ENCODE measurements around the gene ADARB2. TPM values are rescaled to one million over a fixed set of nuclear protein-coding genes. Genes with fewer than 3 reads are reported as not detected.

Gene ADARB2
- total and polyA plus RNA-seq, 2 experiments from 2014 or later: not detected

- no peak for TF ChIP-seq EZH2 (IDR thresholded peaks at IDR 0.05; ENCODE audit: insufficient read depth, poor library complexity, severe bottlenecking)
- no peak for TF ChIP-seq EZH2phosphoT487 (IDR thresholded peaks at IDR 0.05; ENCODE audit: insufficient read depth, low read depth)
- Histone ChIP-seq H4K20me1 (ENCODE audit: insufficient read depth) (no peaks in the 10 kb centered on the region), H3K27me3 (replicated peaks; ENCODE audit: insufficient read depth) (no peaks in the 10 kb centered on the region; the same call in 1 of the 2 replicates), H3K4me2 (ENCODE audit: unreplicated experiment) (no peak overlapping the region), H3K4me3 (no peak overlapping the region), H3K36me3 (ENCODE audit: low read depth) (no peaks in the 10 kb centered on the region), H3K79me2 (ENCODE audit: insufficient read depth) (no peaks in the 10 kb centered on the region), H3K4me1 (ENCODE audit: insufficient read depth) (no peaks in the 10 kb centered on the region), H2AFZ (no peak overlapping the region), H3F3A (ENCODE audit: insufficient read depth) (no peaks in the 10 kb centered on the region), H3K9me3 (ENCODE audit: low read depth) (no peaks in the 10 kb centered on the region), H3K27ac (no peak overlapping the region), H3K9ac (no peak overlapping the region), H3K9me2 (ENCODE audit: insufficient read depth) (no peaks in the 10 kb centered on the region)
- in situ Hi-C loops (cut with MboI): no loop called here
- WGBS, 2 experiments (ENCODE audit: low coverage in 1 of 2, low lambda C conversion rate in 2 of 2, missing lambda C conversion rate in 2 of 2): 23 to 25% methylated on average over 15 of the region's 15 CpGs
- DNase-seq: no peak
Observed at GRCh38 chr10:1172256-1172984, 564.9 kb downstream of the ADARB2 start.

DNA sequence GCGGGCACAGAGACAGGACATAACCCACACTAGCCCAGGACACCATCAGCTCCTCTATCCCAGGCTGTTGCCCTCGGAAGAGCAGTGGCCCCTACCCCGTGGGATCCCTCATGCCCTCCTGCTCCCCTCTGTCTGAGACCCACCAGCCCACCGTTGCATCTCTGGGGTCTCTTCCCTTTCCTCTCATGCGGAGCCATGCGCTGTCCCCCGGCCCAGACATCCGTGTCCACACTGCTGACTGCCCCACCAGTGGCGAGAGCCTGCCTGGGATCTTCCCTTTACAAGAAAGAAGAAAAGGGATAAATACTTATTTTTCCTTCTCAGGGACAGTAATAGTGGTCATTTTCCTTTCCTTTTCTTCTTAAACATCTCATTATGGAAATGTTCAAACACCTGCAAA is 565.7 kb downstream of the ADARB2 start:
- 38 to 42% methylated on average over 8 to 9 of the region's 9 CpGs for WGBS, 2 experiments (ENCODE audit: low coverage in 1 of 2, low lambda C conversion rate in 2 of 2, missing lambda C conversion rate in 2 of 2)
- no peaks in the 10 kb centered on the region for H3K9me2 ChIP-seq (ENCODE audit: insufficient read depth)
- no peaks in the 10 kb centered on the region for H3K36me3 ChIP-seq (ENCODE audit: low read depth)
- no peak for TF ChIP-seq EZH2 (IDR thresholded peaks at IDR 0.05; ENCODE audit: insufficient read depth, poor library complexity, severe bottlenecking)
- TF ChIP-seq EZH2phosphoT487 (IDR thresholded peaks at IDR 0.05; ENCODE audit: insufficient read depth, low read depth): no peak
- no peaks in the 10 kb centered on the region for H3K4me1 ChIP-seq (ENCODE audit: insufficient read depth)
- in situ Hi-C loops (cut with MboI): no loop called here
- H3K27me3 ChIP-seq (replicated peaks; ENCODE audit: insufficient read depth): no peaks in the 10 kb centered on the region; the same call in 1 of the 2 replicates
- H4K20me1 ChIP-seq (ENCODE audit: insufficient read depth): no peaks in the 10 kb centered on the region
- H2AFZ ChIP-seq: no peak overlapping the region
- no peak overlapping the region for H3K9ac ChIP-seq
- H3K79me2 ChIP-seq (ENCODE audit: insufficient read depth): no peaks in the 10 kb centered on the region
- H3K4me3 ChIP-seq: no peak overlapping the region
- no peak overlapping the region for H3K4me2 ChIP-seq (ENCODE audit: unreplicated experiment)
- H3F3A ChIP-seq (ENCODE audit: insufficient read depth): no peaks in the 10 kb centered on the region
- no peak overlapping the region for H3K27ac ChIP-seq
- no peak for DNase-seq
- no peaks in the 10 kb centered on the region for H3K9me3 ChIP-seq (ENCODE audit: low read depth)

DNA sequence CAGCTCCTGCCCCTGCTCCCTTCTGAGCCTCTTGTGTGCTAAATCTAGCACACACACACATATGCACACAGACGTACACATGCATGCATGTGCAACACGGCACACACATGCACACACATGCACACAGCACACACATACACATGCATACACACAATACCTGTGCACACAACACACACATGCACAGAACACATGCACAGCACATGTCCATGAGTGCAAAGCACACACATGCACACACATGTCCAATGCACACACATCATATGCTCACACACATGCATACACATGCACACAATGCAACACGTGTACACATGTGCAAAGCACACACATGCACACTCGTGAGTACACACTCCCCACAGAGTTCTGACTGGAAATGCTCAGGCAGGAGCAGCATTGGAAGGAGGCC is 566.1 kb downstream of the ADARB2 start:
- H4K20me1 ChIP-seq (ENCODE audit: insufficient read depth): no peaks in the 10 kb centered on the region
- H3K9me2 ChIP-seq (ENCODE audit: insufficient read depth): no peaks in the 10 kb centered on the region
- H3K36me3 ChIP-seq (ENCODE audit: low read depth): no peaks in the 10 kb centered on the region
- H2AFZ ChIP-seq: no peak overlapping the region
- no peak overlapping the region for H3K9ac ChIP-seq
- in situ Hi-C loops (cut with MboI): no loop called here
- no peaks in the 10 kb centered on the region for H3K79me2 ChIP-seq (ENCODE audit: insufficient read depth)
- H3K4me2 ChIP-seq (ENCODE audit: unreplicated experiment): no peak overlapping the region
- H3K4me1 ChIP-seq (ENCODE audit: insufficient read depth): no peaks in the 10 kb centered on the region
- no peak overlapping the region for H3K27ac ChIP-seq
- DNase-seq: no peak
- H3F3A ChIP-seq (ENCODE audit: insufficient read depth): no peaks in the 10 kb centered on the region
- H3K27me3 ChIP-seq (replicated peaks; ENCODE audit: insufficient read depth): no peaks in the 10 kb centered on the region; the same call in 1 of the 2 replicates
- WGBS, 2 experiments (ENCODE audit: low coverage in 1 of 2, low lambda C conversion rate in 2 of 2, missing lambda C conversion rate in 2 of 2): 25 to 41% methylated on average over 4 of the region's 4 CpGs
- H3K9me3 ChIP-seq (ENCODE audit: low read depth): no peaks in the 10 kb centered on the region
- no peak overlapping the region for H3K4me3 ChIP-seq
- TF ChIP-seq EZH2phosphoT487 (IDR thresholded peaks at IDR 0.05; ENCODE audit: insufficient read depth, low read depth) (no peak), EZH2 (IDR thresholded peaks at IDR 0.05; ENCODE audit: insufficient read depth, poor library complexity, severe bottlenecking) (no peak)

- no peak for DNase-seq
- WGBS, 2 experiments (ENCODE audit: low coverage in 1 of 2, low lambda C conversion rate in 2 of 2, missing lambda C conversion rate in 2 of 2): 56 to 60% methylated on average over 10 to 13 of the region's 13 CpGs
- H3K4me2 ChIP-seq (ENCODE audit: unreplicated experiment): no peak overlapping the region
- TF ChIP-seq EZH2 (IDR thresholded peaks at IDR 0.05; ENCODE audit: insufficient read depth, poor library complexity, severe bottlenecking) (no peak), EZH2phosphoT487 (IDR thresholded peaks at IDR 0.05; ENCODE audit: insufficient read depth, low read depth) (no peak)
- H3K4me1 ChIP-seq (ENCODE audit: insufficient read depth): no peaks in the 10 kb centered on the region
- no peaks in the 10 kb centered on the region for H4K20me1 ChIP-seq (ENCODE audit: insufficient read depth)
- H3K9ac ChIP-seq: no peak overlapping the region
- H3K4me3 ChIP-seq: no peak overlapping the region
- H3K9me3 ChIP-seq (ENCODE audit: low read depth): no peaks in the 10 kb centered on the region
- H3K9me2 ChIP-seq (ENCODE audit: insufficient read depth): no peaks in the 10 kb centered on the region
- H3K79me2 ChIP-seq (ENCODE audit: insufficient read depth): no peaks in the 10 kb centered on the region
- no peak overlapping the region for H3K27ac ChIP-seq
- H3F3A ChIP-seq (ENCODE audit: insufficient read depth): no peaks in the 10 kb centered on the region
- in situ Hi-C loops (cut with MboI): no loop called here
- no peak overlapping the region for H2AFZ ChIP-seq
- H3K36me3 ChIP-seq (ENCODE audit: low read depth): no peaks in the 10 kb centered on the region
- H3K27me3 ChIP-seq (replicated peaks; ENCODE audit: insufficient read depth): no peaks in the 10 kb centered on the region; the same call in 1 of the 2 replicates
Observed at GRCh38 chr10:1170867-1171180, 566.5 kb downstream of the ADARB2 start.
